HG02970 (cell line): ENCODE data around the gene NRXN3.

Source experiments
- ATAC-seq: cut with Tn5 transposase; IDR thresholded peaks from one replicate; pipeline ENCODE4 v1.9.1; 2021; ENCODE audit warnings: mild to moderate bottlenecking, moderate library complexity, moderate number of reproducible peaks; ENCODE audit not compliant: unreplicated experiment, low FRiP score

Gene NRXN3

GRCh38 chr14:78238141-78238540 is 68.0 kb downstream of the NRXN3 start:
- no peak for ATAC-seq

GRCh38 chr14:78240567-78240966 is 70.4 kb downstream of the NRXN3 start:
- ATAC-seq = no peak

- ATAC-seq = no peak
Measured at GRCh38 chr14:78242086-78242485, 71.9 kb downstream of the NRXN3 start.

GRCh38 chr14:78243187-78243586 is 73.0 kb downstream of the NRXN3 start:
- ATAC-seq = no peak

- ATAC-seq = no peak
Measured at GRCh38 chr14:78245238-78245637, 75.1 kb downstream of the NRXN3 start.

- ATAC-seq = no peak
Measured at GRCh38 chr14:78248501-78249090, 78.4 kb downstream of the NRXN3 start.

GRCh38 chr14:78251308-78251707 is 81.1 kb downstream of the NRXN3 start:
- no peak for ATAC-seq

- ATAC-seq = no peak
Measured at GRCh38 chr14:78253986-78254385, 83.8 kb downstream of the NRXN3 start.

- ATAC-seq = no peak
Measured at GRCh38 chr14:78254911-78255461, 84.8 kb downstream of the NRXN3 start.

GRCh38 chr14:78259831-78260230 is 89.7 kb downstream of the NRXN3 start:
- ATAC-seq = no peak

GRCh38 chr14:78278464-78279250 is 108.5 kb downstream of the NRXN3 start:
- no peak for ATAC-seq

GRCh38 chr14:78282437-78282836 is 112.3 kb downstream of the NRXN3 start:
- no peak for ATAC-seq

- no peak for ATAC-seq
Measured at GRCh38 chr14:78286210-78286609, 116.0 kb downstream of the NRXN3 start.

GRCh38 chr14:78292003-78292402 is 121.8 kb downstream of the NRXN3 start:
- ATAC-seq = peak; percentile 64

GRCh38 chr14:78297858-78298257 is 127.7 kb downstream of the NRXN3 start:
- no peak for ATAC-seq

- no peak for ATAC-seq
Measured at GRCh38 chr14:78298298-78298697, 128.1 kb downstream of the NRXN3 start.

GRCh38 chr14:78302841-78303240 is 132.7 kb downstream of the NRXN3 start:
- no peak for ATAC-seq

- ATAC-seq = no peak
Measured at GRCh38 chr14:78307671-78308070, 137.5 kb downstream of the NRXN3 start.

GRCh38 chr14:78308079-78308478 is 137.9 kb downstream of the NRXN3 start:
- ATAC-seq = no peak

- no peak for ATAC-seq
Measured at GRCh38 chr14:78310272-78310671, 140.1 kb downstream of the NRXN3 start.

- no peak for ATAC-seq
Measured at GRCh38 chr14:78313499-78313898, 143.3 kb downstream of the NRXN3 start.

GRCh38 chr14:78314484-78314883 is 144.3 kb downstream of the NRXN3 start:
- ATAC-seq = no peak
